Thymus (tissue), 11 donors: ENCODE measurements around the gene PCNX1. TPM values are rescaled to one million over a fixed set of nuclear protein-coding genes. Genes with fewer than 3 reads are reported as not detected.

ENCODE experiments used
- DNase-seq, 9 donors: peaks; one replicate each; pipeline ENCODE4 v3.0.0-alpha.2; 2013; ENCODE audit warnings: low spot score in 9 of 9, low read depth in 6 of 9, missing footprints in 1 of 9
- H3K27ac ChIP-seq, 2 donors: one replicate each; pipeline ENCODE4 v1.5.1; 2013; ENCODE audit warnings: control low read depth in 1 of 2, low read depth in 1 of 2, low read length in 1 of 2, mild to moderate bottlenecking in 1 of 2, moderate library complexity in 1 of 2
- H3K27me3 ChIP-seq, 2 donors: one replicate each; pipeline ENCODE4 v1.5.1; 2013; ENCODE audit warnings: low read length in 1 of 2; ENCODE audit not compliant: control insufficient read depth in 2 of 2, insufficient read depth in 1 of 2
- H3K36me3 ChIP-seq, 2 donors: one replicate each; pipeline ENCODE4 v1.5.1; 2013; ENCODE audit warnings: low read length in 1 of 2, mild to moderate bottlenecking in 1 of 2, moderate library complexity in 1 of 2; ENCODE audit not compliant: control insufficient read depth in 2 of 2, insufficient read depth in 2 of 2
- H3K4me1 ChIP-seq, 2 donors: one replicate each; pipeline ENCODE4 v1.5.1; 2013; ENCODE audit warnings: low read length in 2 of 2; ENCODE audit not compliant: control insufficient read depth in 2 of 2, insufficient read depth in 2 of 2
- H3K4me3 ChIP-seq, 2 donors: one replicate each; pipeline ENCODE4 v1.5.1; 2013; ENCODE audit warnings: low read length in 2 of 2, control low read depth in 1 of 2, mild to moderate bottlenecking in 1 of 2
- H3K9me3 ChIP-seq, 2 donors: one replicate each; pipeline ENCODE4 v1.5.1; 2013; ENCODE audit warnings: low read length in 1 of 2, mild to moderate bottlenecking in 1 of 2; ENCODE audit not compliant: control insufficient read depth in 2 of 2, insufficient read depth in 1 of 2
- WGBS: extraction: QIAGEN DNeasy Blood & Tissue Kit; methylation state at CpG from one replicate; pipeline ENCODE4 v1.1.7; 2013; 5-methylcytosine and 5-hydroxymethylcytosine counted together
- polyA plus RNA-seq: library from polyadenylated mRNA; stranded (reverse); fragments of 200-250 nt; gene quantifications from one replicate; pipeline ENCODE4 v1.2.3, GENCODE V29; 2013
- total RNA-seq: library from RNA; stranded (reverse); fragments of 120-200 nt; gene quantifications from one replicate; pipeline ENCODE4 v1.2.4, GENCODE V29; 2013
- donor health status: healthy.

PCNX1 gene
- total and polyA plus RNA-seq, 2 donors: 10.9 to 29.3 TPM

GRCh38 chr14:70894868-70895267 is 12.4 kb upstream of the PCNX1 start:
- Histone ChIP-seq H3K27me3 (no peaks in the 10 kb centered on the region), H3K27ac (no peak overlapping the region), H3K9me3 (no peaks in the 10 kb centered on the region), H3K4me1 (peaks cover 0 to 20% of the 10 kb centered on the region in 2 donors), H3K4me3 (no peak overlapping the region), H3K36me3 (no peaks in the 10 kb centered on the region)
- WGBS: 68% methylated on average over 2 of the region's 2 CpGs
- no peak for DNase-seq

- Histone ChIP-seq H3K27me3 (no peaks in the 10 kb centered on the region), H3K4me3 (no peak overlapping the region), H3K4me1 (peaks cover 0 to 20% of the 10 kb centered on the region in 2 donors), H3K36me3 (no peaks in the 10 kb centered on the region), H3K27ac (no peak overlapping the region), H3K9me3 (no peaks in the 10 kb centered on the region)
- WGBS: 95% methylated on average over 1 of the region's 1 CpG
- DNase-seq: no peak
Measured at GRCh38 chr14:70896317-70896716, 10.9 kb upstream of the PCNX1 start.

GRCh38 chr14:70896981-70897380 is 10.3 kb upstream of the PCNX1 start:
- peaks cover 0 to 20% of the 10 kb centered on the region in 2 donors for H3K4me1 ChIP-seq

GRCh38 chr14:70897464-70897863 is 9.8 kb upstream of the PCNX1 start:
- DNase-seq: no peak
- H3K36me3 ChIP-seq: no peaks in the 10 kb centered on the region
- no peaks in the 10 kb centered on the region for H3K27me3 ChIP-seq
- H3K4me3 ChIP-seq: no peak overlapping the region
- WGBS: 93% methylated on average over 2 of the region's 2 CpGs
- H3K4me1 ChIP-seq: peaks cover 0 to 20% of the 10 kb centered on the region in 2 donors
- H3K9me3 ChIP-seq: no peaks in the 10 kb centered on the region
- H3K27ac ChIP-seq: no peak overlapping the region

More at GRCh38 chr14:70896981-70897380, 10.3 kb upstream of the PCNX1 start:
- Histone ChIP-seq H3K4me3 (no peak overlapping the region), H3K9me3 (no peaks in the 10 kb centered on the region), H3K27ac (no peak overlapping the region), H3K27me3 (no peaks in the 10 kb centered on the region), H3K36me3 (no peaks in the 10 kb centered on the region)
- DNase-seq: no peak
- 98% methylated on average over 3 of the region's 3 CpGs for WGBS

GRCh38 chr14:70898111-70898745 is 9.0 kb upstream of the PCNX1 start:
- no peak overlapping the region for H3K27ac ChIP-seq
- 95% methylated on average over 3 of the region's 3 CpGs for WGBS
- H3K4me1 ChIP-seq: peaks cover 0 to 19% of the 10 kb centered on the region in 2 donors
- no peaks in the 10 kb centered on the region for H3K36me3 ChIP-seq
- no peak for DNase-seq
- no peak overlapping the region for H3K4me3 ChIP-seq
- H3K9me3 ChIP-seq: no peaks in the 10 kb centered on the region
- H3K27me3 ChIP-seq: no peaks in the 10 kb centered on the region

- H3K27me3 ChIP-seq: no peaks in the 10 kb centered on the region
- no peaks in the 10 kb centered on the region for H3K4me1 ChIP-seq
- no peak for DNase-seq
- H3K9me3 ChIP-seq: no peaks in the 10 kb centered on the region
- H3K36me3 ChIP-seq: no peaks in the 10 kb centered on the region
- no peak overlapping the region for H3K4me3 ChIP-seq
- WGBS: 91% methylated on average over 1 of the region's 1 CpG
- H3K27ac ChIP-seq: no peak overlapping the region
Measured at GRCh38 chr14:70901269-70901668, 6.0 kb upstream of the PCNX1 start.

GRCh38 chr14:70902184-70902583 is 5.1 kb upstream of the PCNX1 start:
- H3K4me3 ChIP-seq: no peak overlapping the region
- whole genome bisulfite sequencing: 97% methylated on average over 1 of the region's 1 CpG
- no peaks in the 10 kb centered on the region for H3K9me3 ChIP-seq
- peaks cover 4 to 5% of the 10 kb centered on the region in 2 donors for H3K4me1 ChIP-seq
- DNase-seq: no peak
- H3K27me3 ChIP-seq: no peaks in the 10 kb centered on the region
- no peak overlapping the region for H3K27ac ChIP-seq
- H3K36me3 ChIP-seq: no peaks in the 10 kb centered on the region

GRCh38 chr14:70904373-70904772 is 2.9 kb upstream of the PCNX1 start:
- H3K36me3 ChIP-seq: no peaks in the 10 kb centered on the region
- H3K4me3 ChIP-seq: no peak overlapping the region
- H3K27me3 ChIP-seq: no peaks in the 10 kb centered on the region
- H3K4me1 ChIP-seq: peaks cover 8 to 10% of the 10 kb centered on the region in 2 donors
- no peak overlapping the region for H3K27ac ChIP-seq
- WGBS: 97% methylated on average over 2 of the region's 2 CpGs
- H3K9me3 ChIP-seq: no peaks in the 10 kb centered on the region
- DNase-seq: no peak

GRCh38 chr14:70905301-70905700 is 2.0 kb upstream of the PCNX1 start:
- Histone ChIP-seq H3K36me3 (no peaks in the 10 kb centered on the region), H3K27me3 (no peaks in the 10 kb centered on the region), H3K4me1 (peaks cover 8 to 12% of the 10 kb centered on the region in 2 donors), H3K4me3 (no peak overlapping the region), H3K27ac (no peak overlapping the region), H3K9me3 (no peaks in the 10 kb centered on the region)
- 98% methylated on average over 9 of the region's 9 CpGs for WGBS
- DNase-seq: no peak
